ENCODE data around the gene GALT. TPM values are rescaled to one million over a fixed set of nuclear protein-coding genes. Genes with fewer than 3 reads are reported as not detected.

The GALT gene
- 10 to 100 TPM; 44.3 to 49.3 TPM for total RNA-seq
- polyA plus RNA-seq (2013, experiment 1 of 2) = 59.2 TPM
- polyA plus RNA-seq (2013, experiment 2 of 2) = 44.1 TPM
- long read RNA-seq, experiment 1, transcript GALT-201 (11 exons, 1,768 nt) = major isoform, 9 of 15 reads
- long read RNA-seq, experiment 1, partial matches to known transcripts = 2 of 15 reads
- long read RNA-seq, experiment 1, other reads (novel, unspliced or antisense) = 4 of 15 reads
- long read RNA-seq, experiment 2, transcript GALT-201 (11 exons, 1,768 nt) = major isoform, 30 of 68 reads
- long read RNA-seq, experiment 2, partial matches to known transcripts = 7 of 68 reads
- long read RNA-seq, experiment 2, other reads (novel, unspliced or antisense) = 31 of 68 reads
- long read RNA-seq, experiment 3, transcript GALT-201 (11 exons, 1,768 nt) = major isoform, 34 of 112 reads
- long read RNA-seq, experiment 3, partial matches to known transcripts = 9 of 112 reads
- long read RNA-seq, experiment 3, other reads (novel, unspliced or antisense) = 69 of 112 reads
- long read RNA-seq, experiment 4, transcript GALT-201 (11 exons, 1,768 nt) = major isoform, 20 of 36 reads
- long read RNA-seq, experiment 4, partial matches to known transcripts = 2 of 36 reads
- long read RNA-seq, experiment 4, other reads (novel, unspliced or antisense) = 13 of 36 reads

DNA sequence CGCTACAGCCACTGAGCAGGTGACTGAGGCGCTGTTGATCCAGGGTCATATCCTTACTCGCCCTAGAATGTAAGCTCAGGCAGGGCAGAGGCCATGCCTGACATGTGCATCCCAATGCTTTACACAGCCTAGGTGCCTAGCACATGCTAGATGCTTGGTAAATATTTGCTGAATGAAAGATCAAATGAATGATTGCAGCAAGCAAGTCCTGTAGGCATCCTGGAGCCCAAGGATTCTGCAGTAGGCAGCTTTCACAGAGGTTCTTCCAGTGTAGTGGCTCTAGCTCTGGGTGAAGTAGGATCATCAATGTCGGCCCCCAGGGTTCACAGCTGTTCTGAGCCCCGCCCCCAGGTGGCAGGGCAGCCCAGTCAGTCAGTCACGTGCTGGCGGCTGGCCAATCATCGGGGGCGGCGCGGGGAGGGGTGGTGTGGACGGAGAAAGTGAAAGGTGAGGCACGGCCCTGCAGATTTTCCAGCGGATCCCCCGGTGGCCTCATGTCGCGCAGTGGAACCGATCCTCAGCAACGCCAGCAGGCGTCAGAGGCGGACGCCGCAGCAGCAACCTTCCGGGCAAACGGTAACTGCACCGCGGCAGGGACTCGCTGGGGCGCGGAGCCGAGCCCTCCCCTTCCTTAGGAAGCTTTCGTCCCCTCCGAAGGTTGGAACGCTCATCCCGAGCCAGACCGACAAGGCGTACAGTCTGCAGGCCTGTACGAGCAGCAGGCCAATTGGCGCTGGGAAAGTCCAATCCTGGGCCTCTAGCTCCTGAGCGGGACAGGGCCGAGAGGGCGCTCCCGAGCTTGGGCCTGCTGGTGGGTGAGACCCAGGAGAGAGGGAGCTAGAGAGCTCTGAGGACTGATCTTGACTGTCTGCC lies at the start of gene GALT:
TSS of gene GALT (plus strand) at position 465 of the 873 bp plus-strand sequence. CDS start at position 495, 30 bp downstream.
- peak within 1 kb of the TSS; percentile 83 for H3K4me3 Mint-ChIP-seq
- H3K4me1 Mint-ChIP-seq = peaks cover 30% of the 10 kb centered on the region
- H3K36me3 Mint-ChIP-seq (ENCODE audit: low read depth) = peaks cover 20% of the 10 kb centered on the region

DNA sequence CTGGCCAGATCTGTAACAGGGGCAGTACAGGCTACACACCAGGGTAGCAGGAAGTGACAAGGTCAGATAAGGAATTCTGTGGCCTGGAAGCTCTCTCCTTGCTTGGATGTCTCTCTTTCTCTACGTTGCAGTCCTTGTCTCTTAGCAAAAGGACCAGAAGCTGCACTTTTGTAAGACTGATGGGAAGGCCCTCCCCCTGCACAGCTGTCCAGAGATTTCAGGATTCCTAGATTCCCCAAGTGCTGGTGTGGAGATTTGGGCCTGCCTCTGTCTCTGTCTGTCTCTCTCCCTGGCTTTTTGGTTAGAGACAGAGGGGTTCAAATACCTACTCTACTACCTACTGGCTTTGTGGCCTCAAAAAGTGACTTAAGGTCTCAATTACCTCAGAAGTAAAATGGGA lies 46.9 kb upstream of the GALT start:
- TF ChIP-seq, protein P1, sequence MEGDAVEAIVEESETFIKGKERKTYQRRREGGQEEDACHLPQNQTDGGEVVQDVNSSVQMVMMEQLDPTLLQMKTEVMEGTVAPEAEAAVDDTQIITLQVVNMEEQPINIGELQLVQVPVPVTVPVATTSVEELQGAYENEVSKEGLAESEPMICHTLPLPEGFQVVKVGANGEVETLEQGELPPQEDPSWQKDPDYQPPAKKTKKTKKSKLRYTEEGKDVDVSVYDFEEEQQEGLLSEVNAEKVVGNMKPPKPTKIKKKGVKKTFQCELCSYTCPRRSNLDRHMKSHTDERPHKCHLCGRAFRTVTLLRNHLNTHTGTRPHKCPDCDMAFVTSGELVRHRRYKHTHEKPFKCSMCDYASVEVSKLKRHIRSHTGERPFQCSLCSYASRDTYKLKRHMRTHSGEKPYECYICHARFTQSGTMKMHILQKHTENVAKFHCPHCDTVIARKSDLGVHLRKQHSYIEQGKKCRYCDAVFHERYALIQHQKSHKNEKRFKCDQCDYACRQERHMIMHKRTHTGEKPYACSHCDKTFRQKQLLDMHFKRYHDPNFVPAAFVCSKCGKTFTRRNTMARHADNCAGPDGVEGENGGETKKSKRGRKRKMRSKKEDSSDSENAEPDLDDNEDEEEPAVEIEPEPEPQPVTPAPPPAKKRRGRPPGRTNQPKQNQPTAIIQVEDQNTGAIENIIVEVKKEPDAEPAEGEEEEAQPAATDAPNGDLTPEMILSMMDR (conservative IDR thresholded peaks at IDR 0.05) = no peak
- DNase-seq = no peak
- H3K4me1 ChIP-seq (ENCODE audit: control insufficient read depth, insufficient read depth, low read length) = no peaks in the 10 kb centered on the region
- WGBS, 2 experiments (ENCODE audit: insufficient coverage in 1 of 2, insufficient read length in 1 of 2) = 61% methylated on average over 1 of the region's 1 CpG; no CpG with 5 or more reads in 1 of the 2 experiments
- H3K27me3 ChIP-seq (ENCODE audit: control insufficient read depth, insufficient read depth, low read length, poor library complexity, severe bottlenecking) = peaks cover 14% of the 10 kb centered on the region
- no peaks in the 10 kb centered on the region for H3K36me3 ChIP-seq (ENCODE audit: control insufficient read depth, insufficient read depth, low read length)
- H3K27ac ChIP-seq (ENCODE audit: low read depth, low read length) = no peak overlapping the region
- no peaks in the 10 kb centered on the region for H3K4me1 Mint-ChIP-seq
- no peak overlapping the region for H3K4me3 ChIP-seq (ENCODE audit: low read length)
- no peak overlapping the region for H3K4me3 Mint-ChIP-seq
- H3K9me3 ChIP-seq (ENCODE audit: control insufficient read depth, low read length) = no peaks in the 10 kb centered on the region
- peaks cover 15% of the 10 kb centered on the region for H3K27me3 Mint-ChIP-seq (ENCODE audit: insufficient read depth)
- H3K9me3 Mint-ChIP-seq = no peaks in the 10 kb centered on the region
- H3K9ac ChIP-seq (ENCODE audit: extremely low read depth, low read length, poor library complexity, severe bottlenecking) = no peak overlapping the region
- H3K27ac Mint-ChIP-seq = no peak overlapping the region
- no peaks in the 10 kb centered on the region for H3K36me3 Mint-ChIP-seq (ENCODE audit: low read depth)

More for the DNA sequence above, at the start of gene GALT:
- Histone ChIP-seq H3K4me1 (ENCODE audit: control insufficient read depth, insufficient read depth, low read length) (peaks cover 14% of the 10 kb centered on the region), H3K27me3 (ENCODE audit: control insufficient read depth, insufficient read depth, low read length, poor library complexity, severe bottlenecking) (no peaks in the 10 kb centered on the region), H3K9ac (ENCODE audit: extremely low read depth, low read length, poor library complexity, severe bottlenecking) (peak within 1 kb of the TSS; percentile 65), H3K9me3 (ENCODE audit: control insufficient read depth, low read length) (no peaks in the 10 kb centered on the region), H3K36me3 (ENCODE audit: control insufficient read depth, insufficient read depth, low read length) (peaks cover 28% of the 10 kb centered on the region), H3K4me3 (ENCODE audit: low read length) (peak within 1 kb of the TSS; percentile 87), H3K27ac (ENCODE audit: low read depth, low read length) (peak within 1 kb of the TSS; percentile 62)
- WGBS, 2 experiments (ENCODE audit: insufficient coverage in 1 of 2, insufficient read length in 1 of 2) = 6 to 10% methylated on average over 27 to 43 of the region's 43 CpGs
- Mint-ChIP-seq H3K9me3 (no peaks in the 10 kb centered on the region), H3K27me3 (ENCODE audit: insufficient read depth) (no peaks in the 10 kb centered on the region), H3K27ac (peak within 1 kb of the TSS; percentile 89)
- peak; percentile 99 for DNase-seq
- TF ChIP-seq, protein P1 (conservative IDR thresholded peaks at IDR 0.05) = peak; percentile 66

DNA sequence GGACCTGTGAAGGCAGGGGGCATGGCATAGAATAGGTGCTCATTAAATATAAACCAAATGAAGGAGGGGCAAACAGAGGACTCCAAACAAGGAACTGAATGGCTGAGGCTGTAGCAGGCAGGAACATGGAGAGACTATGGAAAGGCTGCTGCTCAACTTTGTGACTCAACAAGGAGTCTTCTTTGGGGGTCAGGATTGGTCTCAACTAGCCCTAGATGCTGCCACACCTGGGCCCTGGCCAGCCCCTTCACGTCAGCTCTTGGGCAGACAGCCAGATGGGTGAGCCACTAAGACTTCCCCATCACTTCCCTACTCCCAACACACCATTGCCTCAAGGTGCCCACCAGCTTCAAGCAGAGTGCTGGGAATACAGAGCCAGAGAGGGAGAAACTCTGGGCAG lies 45.6 kb upstream of the GALT start:
- Mint-ChIP-seq H3K36me3 (ENCODE audit: low read depth) (no peaks in the 10 kb centered on the region), H3K9me3 (no peaks in the 10 kb centered on the region), H3K4me1 (no peaks in the 10 kb centered on the region), H3K27ac (no peak overlapping the region), H3K4me3 (no peak overlapping the region), H3K27me3 (ENCODE audit: insufficient read depth) (peaks cover 9% of the 10 kb centered on the region)
- Histone ChIP-seq H3K36me3 (ENCODE audit: control insufficient read depth, insufficient read depth, low read length) (no peaks in the 10 kb centered on the region), H3K27me3 (ENCODE audit: control insufficient read depth, insufficient read depth, low read length, poor library complexity, severe bottlenecking) (peaks cover 24% of the 10 kb centered on the region), H3K4me1 (ENCODE audit: control insufficient read depth, insufficient read depth, low read length) (no peaks in the 10 kb centered on the region), H3K27ac (ENCODE audit: low read depth, low read length) (no peak overlapping the region), H3K9me3 (ENCODE audit: control insufficient read depth, low read length) (no peaks in the 10 kb centered on the region), H3K9ac (ENCODE audit: extremely low read depth, low read length, poor library complexity, severe bottlenecking) (no peak overlapping the region), H3K4me3 (ENCODE audit: low read length) (no peak overlapping the region)
- WGBS, 2 experiments (ENCODE audit: insufficient coverage in 1 of 2, insufficient read length in 1 of 2) = 84 to 100% methylated on average over 1 of the region's 1 CpG
- TF ChIP-seq, protein P1 (conservative IDR thresholded peaks at IDR 0.05) = no peak
- DNase-seq = no peak

All from endodermal cell (in vitro differentiated cells).